Measurements from ENCODE around the gene NIT1.

DNA sequence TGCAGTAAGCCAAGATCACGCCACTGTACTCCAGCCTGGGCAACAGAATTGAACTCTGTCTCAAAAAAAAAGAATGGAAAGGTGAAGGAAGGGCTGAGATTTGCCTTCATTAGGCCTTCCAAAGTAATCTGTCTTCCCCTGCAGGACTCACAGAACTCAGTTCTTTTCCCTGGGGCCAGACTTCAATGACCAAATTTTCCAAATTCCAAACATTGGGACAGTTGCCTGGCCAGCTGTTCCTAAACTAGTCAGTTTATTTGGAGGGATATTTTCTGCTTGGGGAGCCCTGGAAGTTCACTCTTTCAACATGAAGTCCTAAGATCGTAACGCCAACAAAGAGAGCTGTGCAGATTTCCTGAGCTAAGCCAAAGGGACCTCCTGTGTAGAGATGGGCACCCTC lies 20.0 kb downstream of the NIT1 start:
- TF ChIP-seq EZH2 (IDR thresholded peaks at IDR 0.05; ENCODE audit: borderline replicate concordance, low read depth, low read length, severe bottlenecking) (no peak), POLR2A (IDR thresholded peaks at IDR 0.05; ENCODE audit: low read depth, low read length) (no peak), POLR2AphosphoS5 (IDR thresholded peaks at IDR 0.05; ENCODE audit: insufficient read depth, low read depth, low read length) (no peak), FOS (IDR thresholded peaks at IDR 0.05; ENCODE audit: borderline replicate concordance, insufficient read depth, low read length) (no peak)
- TF ChIP-seq, protein P1, sequence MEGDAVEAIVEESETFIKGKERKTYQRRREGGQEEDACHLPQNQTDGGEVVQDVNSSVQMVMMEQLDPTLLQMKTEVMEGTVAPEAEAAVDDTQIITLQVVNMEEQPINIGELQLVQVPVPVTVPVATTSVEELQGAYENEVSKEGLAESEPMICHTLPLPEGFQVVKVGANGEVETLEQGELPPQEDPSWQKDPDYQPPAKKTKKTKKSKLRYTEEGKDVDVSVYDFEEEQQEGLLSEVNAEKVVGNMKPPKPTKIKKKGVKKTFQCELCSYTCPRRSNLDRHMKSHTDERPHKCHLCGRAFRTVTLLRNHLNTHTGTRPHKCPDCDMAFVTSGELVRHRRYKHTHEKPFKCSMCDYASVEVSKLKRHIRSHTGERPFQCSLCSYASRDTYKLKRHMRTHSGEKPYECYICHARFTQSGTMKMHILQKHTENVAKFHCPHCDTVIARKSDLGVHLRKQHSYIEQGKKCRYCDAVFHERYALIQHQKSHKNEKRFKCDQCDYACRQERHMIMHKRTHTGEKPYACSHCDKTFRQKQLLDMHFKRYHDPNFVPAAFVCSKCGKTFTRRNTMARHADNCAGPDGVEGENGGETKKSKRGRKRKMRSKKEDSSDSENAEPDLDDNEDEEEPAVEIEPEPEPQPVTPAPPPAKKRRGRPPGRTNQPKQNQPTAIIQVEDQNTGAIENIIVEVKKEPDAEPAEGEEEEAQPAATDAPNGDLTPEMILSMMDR (IDR thresholded peaks at IDR 0.05; ENCODE audit: extremely low read depth in 1 of 2, insufficient read depth in 1 of 2, low read depth in 1 of 2, low read length in 2 of 2), result no peak

Measured in endothelial cell of umbilical vein (primary cell).